Measurements from ENCODE around the gene C12orf57. TPM values are rescaled to one million over a fixed set of nuclear protein-coding genes. Genes with fewer than 3 reads are reported as not detected.
A peak's percentile ranks its signal among the peaks of the same experiment; 100 is the strongest.

The C12orf57 gene
- total and polyA plus RNA-seq, 2 of the 8 experiments (the other 6 are each of a cell fraction or from before 2014, with no cell fraction given): 174 to 993 TPM

GRCh38 chr12:6963016-6963731 lies 19.4 kb downstream of the C12orf57 start (continued):
- no peak for TF ChIP-seq CTBP2 (IDR thresholded peaks at IDR 0.05; ENCODE audit: borderline replicate concordance, insufficient read depth, insufficient read length, low read length)
- 0 out of 2 replicates have a peak, but pooled peaks have one; percentile 12 for TF ChIP-seq TBP (IDR thresholded peaks at IDR 0.05; ENCODE audit: low read depth, low read length)
- TF ChIP-seq RXRA (IDR thresholded peaks at IDR 0.05; ENCODE audit: insufficient read depth, low read depth, low read length): no peak
- TF ChIP-seq GTF2F1 (IDR thresholded peaks at IDR 0.05; ENCODE audit: borderline replicate concordance, low read depth, low read length): no peak
- TF ChIP-seq NANOG (IDR thresholded peaks at IDR 0.05; ENCODE audit: insufficient read depth, low read depth, low read length, poor library complexity, severe bottlenecking): no peak
- TF ChIP-seq PHF8 (conservative IDR thresholded peaks at IDR 0.05; ENCODE audit: low read depth, low read length): peak; percentile 51; the same call in 1 of the 2 replicates
- TF ChIP-seq POU5F1 (IDR thresholded peaks at IDR 0.05; ENCODE audit: low read depth, low read length): no peak
- no peak for TF ChIP-seq KDM5A (IDR thresholded peaks at IDR 0.05; ENCODE audit: low read length)
- TF ChIP-seq CHD7 (IDR thresholded peaks at IDR 0.05; ENCODE audit: insufficient replicate concordance, low read length): no peak
- TF ChIP-seq TCF12 (IDR thresholded peaks at IDR 0.05; ENCODE audit: low read depth, low read length): peak; percentile 85; the same call in 1 of the 2 replicates

Data from H1 (cell line).